Measurements from ENCODE around the gene ACBD5. TPM values are rescaled to one million over a fixed set of nuclear protein-coding genes. Genes with fewer than 3 reads are reported as not detected.
"Not testable (repeated sequence)": the region's sequence is repeated elsewhere in the genome, so short reads cannot be mapped to it uniquely, and the experiment has no call there.

ACBD5 gene, protein sequence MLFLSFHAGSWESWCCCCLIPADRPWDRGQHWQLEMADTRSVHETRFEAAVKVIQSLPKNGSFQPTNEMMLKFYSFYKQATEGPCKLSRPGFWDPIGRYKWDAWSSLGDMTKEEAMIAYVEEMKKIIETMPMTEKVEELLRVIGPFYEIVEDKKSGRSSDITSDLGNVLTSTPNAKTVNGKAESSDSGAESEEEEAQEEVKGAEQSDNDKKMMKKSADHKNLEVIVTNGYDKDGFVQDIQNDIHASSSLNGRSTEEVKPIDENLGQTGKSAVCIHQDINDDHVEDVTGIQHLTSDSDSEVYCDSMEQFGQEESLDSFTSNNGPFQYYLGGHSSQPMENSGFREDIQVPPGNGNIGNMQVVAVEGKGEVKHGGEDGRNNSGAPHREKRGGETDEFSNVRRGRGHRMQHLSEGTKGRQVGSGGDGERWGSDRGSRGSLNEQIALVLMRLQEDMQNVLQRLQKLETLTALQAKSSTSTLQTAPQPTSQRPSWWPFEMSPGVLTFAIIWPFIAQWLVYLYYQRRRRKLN
- total RNA-seq: 10 to 100 TPM; 48.8 to 86.0 (median 72.9) TPM
- 10 to 100 TPM; 28.3 to 41.1 TPM for polyA plus RNA-seq
- long read RNA-seq, donor 1, full-length matches to known transcripts: 111 of 171 reads
- long read RNA-seq, donor 1, partial matches to known transcripts: 31 of 171 reads
- long read RNA-seq, donor 1, other reads (novel, unspliced or antisense): 29 of 171 reads
- long read RNA-seq, donor 2, full-length matches to known transcripts: 165 of 321 reads
- long read RNA-seq, donor 2, partial matches to known transcripts: 93 of 321 reads
- long read RNA-seq, donor 2, other reads (novel, unspliced or antisense): 63 of 321 reads
- long read RNA-seq, donor 3, full-length matches to known transcripts: 93 of 158 reads
- long read RNA-seq, donor 3, partial matches to known transcripts: 28 of 158 reads
- long read RNA-seq, donor 3, other reads (novel, unspliced or antisense): 37 of 158 reads

DNA sequence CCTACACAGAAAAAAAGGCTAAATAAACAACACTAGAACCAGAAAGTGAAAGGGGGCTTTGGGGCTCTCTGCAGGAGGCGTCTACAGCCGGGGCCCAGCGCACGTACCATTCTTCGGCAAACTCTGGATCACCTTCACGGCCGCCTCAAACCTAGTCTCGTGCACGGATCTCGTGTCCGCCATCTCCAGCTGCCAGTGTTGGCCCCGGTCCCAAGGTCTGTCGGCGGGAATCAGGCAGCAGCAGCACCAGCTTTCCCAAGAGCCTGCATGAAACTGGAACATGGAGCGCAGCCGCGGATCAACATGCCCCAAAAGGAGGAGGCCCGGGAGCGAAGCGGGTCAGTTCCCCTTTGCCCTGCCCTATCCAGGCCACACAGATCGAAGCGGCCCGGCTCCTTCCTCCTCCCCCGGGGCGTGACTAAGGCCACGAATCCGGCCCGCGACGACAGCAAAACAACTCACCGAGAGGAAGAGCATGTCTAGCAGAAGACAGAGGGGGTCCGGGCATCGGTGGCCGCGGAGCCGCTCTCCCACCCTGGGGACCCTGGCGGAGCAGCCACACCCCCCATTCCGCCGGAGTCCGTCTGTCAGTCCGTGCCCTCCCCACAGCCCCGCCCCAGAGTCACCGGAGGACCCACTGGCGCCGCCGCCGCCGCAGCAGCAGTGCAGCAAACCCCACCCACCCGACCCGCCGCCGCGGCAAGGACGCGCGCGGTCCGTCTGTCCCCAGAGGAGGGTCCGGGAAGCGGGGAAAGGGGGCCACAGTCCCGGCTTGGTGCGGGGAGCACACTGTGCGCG lies at the start of gene ACBD5:
TSS of gene ACBD5 (minus strand) at position 586 of the 798 bp plus-strand sequence. CDS start at position 477, 109 bp downstream.
- TF ChIP-seq, protein P1, sequence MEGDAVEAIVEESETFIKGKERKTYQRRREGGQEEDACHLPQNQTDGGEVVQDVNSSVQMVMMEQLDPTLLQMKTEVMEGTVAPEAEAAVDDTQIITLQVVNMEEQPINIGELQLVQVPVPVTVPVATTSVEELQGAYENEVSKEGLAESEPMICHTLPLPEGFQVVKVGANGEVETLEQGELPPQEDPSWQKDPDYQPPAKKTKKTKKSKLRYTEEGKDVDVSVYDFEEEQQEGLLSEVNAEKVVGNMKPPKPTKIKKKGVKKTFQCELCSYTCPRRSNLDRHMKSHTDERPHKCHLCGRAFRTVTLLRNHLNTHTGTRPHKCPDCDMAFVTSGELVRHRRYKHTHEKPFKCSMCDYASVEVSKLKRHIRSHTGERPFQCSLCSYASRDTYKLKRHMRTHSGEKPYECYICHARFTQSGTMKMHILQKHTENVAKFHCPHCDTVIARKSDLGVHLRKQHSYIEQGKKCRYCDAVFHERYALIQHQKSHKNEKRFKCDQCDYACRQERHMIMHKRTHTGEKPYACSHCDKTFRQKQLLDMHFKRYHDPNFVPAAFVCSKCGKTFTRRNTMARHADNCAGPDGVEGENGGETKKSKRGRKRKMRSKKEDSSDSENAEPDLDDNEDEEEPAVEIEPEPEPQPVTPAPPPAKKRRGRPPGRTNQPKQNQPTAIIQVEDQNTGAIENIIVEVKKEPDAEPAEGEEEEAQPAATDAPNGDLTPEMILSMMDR (IDR thresholded peaks at IDR 0.05): no peak
- peak in 1 of 2 donors; percentile 51 for TF ChIP-seq POLR2A (IDR thresholded peaks at IDR 0.05)
- peak within 1 kb of the TSS; percentile 61 to 90 (median 80) for H3K4me3 ChIP-seq
- H3K27ac ChIP-seq: peak within 1 kb of the TSS; percentile 90 to 98 (median 96)
- ATAC-seq: peak; percentile 59 to 87 (median 75)
- H3K4me1 ChIP-seq: peaks cover 2 to 48% (median 39%) of the 10 kb centered on the region in 12 donors
- peak; percentile 88 to 95 (median 94) for DNase-seq
- no peaks in the 10 kb centered on the region for H3K9me3 ChIP-seq
- intact Hi-C loops (cut with DNase I): loop anchor here in 1 of 10 donors (2.0 to 10.0 kb wide), 2 partner anchors 86 to 264 kb away; partner anchors contain the start of genes MASTL, RAB18 and YME1L1
- WGBS, 4 donors: 0 to 1% (median 0%) methylated on average over 18 to 64 of the region's 64 CpGs
- H3K27me3 ChIP-seq: no peaks in the 10 kb centered on the region
- H3K36me3 ChIP-seq: peaks cover 0 to 11% (median 0%) of the 10 kb centered on the region in 9 donors

DNA sequence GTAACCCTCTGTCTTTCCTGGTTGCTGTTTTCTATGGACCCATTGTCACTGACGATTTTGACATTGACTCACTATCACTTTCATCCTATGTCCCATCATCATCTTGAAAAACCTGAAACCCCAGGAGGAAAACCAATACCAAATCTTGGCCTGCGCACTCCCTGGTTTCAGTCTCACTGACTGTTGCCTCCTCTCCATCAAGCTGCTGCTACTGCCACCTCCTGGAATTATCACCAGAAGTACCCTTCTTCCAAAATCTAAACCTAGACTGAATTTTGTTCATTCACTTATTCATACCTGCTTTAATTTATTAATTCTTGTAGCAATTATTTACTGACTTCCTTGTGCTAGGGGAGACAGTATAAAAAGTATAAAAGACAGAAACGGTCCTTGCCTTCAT lies 44.5 kb upstream of the ACBD5 start:
- no peaks in the 10 kb centered on the region for H3K27me3 ChIP-seq
- DNase-seq (peak in 1 of 5 donors; percentile 22), ATAC-seq (peak in 3 of 4 donors; percentile 38 to 85 (median 65))
- intact Hi-C loops (cut with DNase I): loop anchor here in 4 of 10 donors (2.0 to 10.0 kb wide), 3 partner anchors 60 to 130 kb away; partner anchors contain the start of genes MASTL (in 1 of the 4) and YME1L1 (in 1 of the 4)
- no peaks in the 10 kb centered on the region for H3K9me3 ChIP-seq
- no peaks in the 10 kb centered on the region for H3K36me3 ChIP-seq
- 48 to 55% (median 51%) methylated on average over 3 of the region's 3 CpGs for WGBS, 4 donors
- H3K4me3 ChIP-seq: no peak overlapping the region
- H3K27ac ChIP-seq: no peak overlapping the region
- H3K4me1 ChIP-seq: no peaks in the 10 kb centered on the region
- TF ChIP-seq POLR2A (IDR thresholded peaks at IDR 0.05): no peak
- TF ChIP-seq, protein P1 (IDR thresholded peaks at IDR 0.05): peak in 10 of 12 donors; percentile 33 to 58 (median 46)

DNA sequence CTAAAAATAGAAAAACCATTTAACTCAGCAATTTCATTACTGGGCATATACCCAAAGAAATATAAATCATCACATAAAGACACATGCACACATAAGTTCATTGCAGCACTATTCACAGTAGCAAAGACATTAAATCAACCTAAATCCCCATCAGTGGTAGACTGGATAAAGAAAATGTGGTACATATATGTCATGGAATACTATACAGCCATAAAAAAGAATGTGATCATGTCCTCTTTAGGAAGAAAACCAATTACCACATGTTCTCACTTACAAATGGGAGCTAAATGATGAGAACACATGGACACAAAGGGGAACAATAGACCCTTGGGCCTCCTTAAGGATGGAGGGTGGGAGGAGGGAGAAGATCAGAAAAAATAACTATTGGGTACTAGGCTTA lies 36.0 kb upstream of the ACBD5 start:
- intact Hi-C loops (cut with DNase I): no loop called here
- Histone ChIP-seq H3K4me1 (no peaks in the 10 kb centered on the region), H3K9me3 (peaks cover 0 to 12% (median 0%) of the 10 kb centered on the region in 12 donors), H3K27ac (no peak overlapping the region), H3K36me3 (no peaks in the 10 kb centered on the region), H3K4me3 (no peak overlapping the region), H3K27me3 (no peaks in the 10 kb centered on the region)
- DNase-seq (no peak), ATAC-seq (no peak)
- no peak for TF ChIP-seq POLR2A (IDR thresholded peaks at IDR 0.05)
- TF ChIP-seq, protein P1 (IDR thresholded peaks at IDR 0.05): no peak

DNA sequence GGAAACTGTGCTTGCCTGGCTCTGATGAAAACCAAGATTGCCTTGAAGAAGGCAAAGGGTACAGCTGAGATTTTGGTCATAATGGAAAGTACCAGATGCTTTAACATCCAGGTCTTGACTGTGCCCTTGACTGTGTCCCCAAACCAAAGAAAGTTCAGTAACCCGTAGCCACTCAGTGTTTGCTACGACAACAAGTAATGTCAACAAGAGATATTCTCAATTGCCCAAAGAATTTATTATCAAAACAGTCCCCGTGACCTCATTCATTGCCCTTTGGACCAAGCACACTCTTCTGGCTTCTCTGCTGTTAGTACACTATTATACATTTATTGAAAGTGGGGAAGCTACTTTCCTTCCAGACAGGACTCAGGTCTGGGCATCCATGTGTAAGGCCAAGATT lies 25.4 kb upstream of the ACBD5 start:
- H3K36me3 ChIP-seq; ATAC-seq; H3K4me3 ChIP-seq; DNase-seq; H3K9me3 ChIP-seq; H3K4me1 ChIP-seq; intact Hi-C loops (cut with DNase I); H3K27me3 ChIP-seq; H3K27ac ChIP-seq: not testable (repeated sequence)
- 58 to 76% (median 65%) methylated on average over 3 of the region's 3 CpGs for WGBS, 4 donors

DNA sequence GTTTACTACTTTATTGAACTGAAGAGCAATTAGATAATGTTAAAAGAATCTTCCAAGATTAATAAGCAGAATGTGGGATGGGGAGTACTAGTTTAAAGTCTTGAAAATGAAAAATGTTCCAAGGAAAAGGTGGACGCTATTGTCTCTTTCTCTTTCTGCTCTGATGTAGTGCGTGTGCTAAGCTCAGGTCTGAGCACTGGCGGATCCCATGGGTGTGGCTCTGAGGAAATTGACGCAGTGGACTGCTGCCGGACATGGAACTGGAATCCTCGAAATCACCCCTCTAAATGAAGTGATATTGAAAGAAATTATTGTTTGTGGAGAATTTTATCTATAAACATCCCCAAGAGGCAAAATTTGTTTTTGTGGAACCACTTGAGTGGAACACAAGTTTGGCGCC lies 22.2 kb upstream of the ACBD5 start:
- Histone ChIP-seq H3K27ac (peak overlapping the region in 5 of 12 donors; percentile 14 to 58 (median 28)), H3K4me1 (peaks cover 0 to 12% (median 5%) of the 10 kb centered on the region in 12 donors), H3K27me3 (peaks cover 0 to 36% (median 10%) of the 10 kb centered on the region in 9 donors)
- 63 to 80% (median 78%) methylated on average over 7 of the region's 7 CpGs for WGBS, 4 donors
- intact Hi-C loops (cut with DNase I): loop anchor here in 1 of 10 donors (5.0 kb wide), 1 partner anchor 50 kb away; no protein-coding TSS in a partner anchor
- DNase-seq, H3K36me3 ChIP-seq, H3K9me3 ChIP-seq, H3K4me3 ChIP-seq: not testable (repeated sequence)
- peak in 1 of 4 donors; percentile 81 for ATAC-seq

All from heart left ventricle (tissue), 16 donors.